Measurements from ENCODE around the gene BMAL1.
"Not testable (repeated sequence)": the region's sequence is repeated elsewhere in the genome, so short reads cannot be mapped to it uniquely, and the experiment has no call there.

The BMAL1 gene

GRCh38 chr11:13415201-13415600 lies 137.6 kb downstream of the BMAL1 start:
- no peak for TF ChIP-seq JUND (IDR thresholded peaks at IDR 0.05; ENCODE audit: low read depth)
- in situ Hi-C loops (cut with HindIII; ENCODE audit: low pct_unique_long_range_greater_than_20kb, low sequenced_read_pairs): no loop called here

GRCh38 chr11:13421561-13421960 lies 144.0 kb downstream of the BMAL1 start:
- TF ChIP-seq JUND (IDR thresholded peaks at IDR 0.05; ENCODE audit: low read depth): no peak
- in situ Hi-C loops (cut with HindIII; ENCODE audit: low pct_unique_long_range_greater_than_20kb, low sequenced_read_pairs): no loop called here
- DNase-seq (ENCODE audit: low read depth in 1 of 2, low spot score in 1 of 2): no peak

More at GRCh38 chr11:13415201-13415600, 137.6 kb downstream of the BMAL1 start:
- peak in 1 of 2 experiments; percentile 16 for DNase-seq (ENCODE audit: low read depth in 1 of 2, low spot score in 1 of 2)

GRCh38 chr11:13423372-13423771 lies 145.8 kb downstream of the BMAL1 start:
- no peak for TF ChIP-seq JUND (IDR thresholded peaks at IDR 0.05; ENCODE audit: low read depth)
- DNase-seq (ENCODE audit: low read depth in 1 of 2, low spot score in 1 of 2): no peak
- in situ Hi-C loops (cut with HindIII; ENCODE audit: low pct_unique_long_range_greater_than_20kb, low sequenced_read_pairs): no loop called here

GRCh38 chr11:13427440-13427839 lies 149.8 kb downstream of the BMAL1 start:
- TF ChIP-seq JUND (IDR thresholded peaks at IDR 0.05; ENCODE audit: low read depth): no peak
- no peak for DNase-seq (ENCODE audit: low read depth in 1 of 2, low spot score in 1 of 2)
- in situ Hi-C loops (cut with HindIII; ENCODE audit: low pct_unique_long_range_greater_than_20kb, low sequenced_read_pairs): no loop called here

GRCh38 chr11:13429288-13429687 lies 151.7 kb downstream of the BMAL1 start:
- in situ Hi-C loops (cut with HindIII; ENCODE audit: low pct_unique_long_range_greater_than_20kb, low sequenced_read_pairs): no loop called here
- DNase-seq (ENCODE audit: low read depth in 1 of 2, low spot score in 1 of 2): no peak
- TF ChIP-seq JUND (IDR thresholded peaks at IDR 0.05; ENCODE audit: low read depth): no peak

- in situ Hi-C loops (cut with HindIII; ENCODE audit: low pct_unique_long_range_greater_than_20kb, low sequenced_read_pairs): no loop called here
- no peak for DNase-seq (ENCODE audit: low read depth in 1 of 2, low spot score in 1 of 2)
- no peak for TF ChIP-seq JUND (IDR thresholded peaks at IDR 0.05; ENCODE audit: low read depth)
Observed at GRCh38 chr11:13429836-13430235, 152.2 kb downstream of the BMAL1 start.

- in situ Hi-C loops (cut with HindIII; ENCODE audit: low pct_unique_long_range_greater_than_20kb, low sequenced_read_pairs): no loop called here
- no peak for DNase-seq (ENCODE audit: low read depth in 1 of 2, low spot score in 1 of 2)
- no peak for TF ChIP-seq JUND (IDR thresholded peaks at IDR 0.05; ENCODE audit: low read depth)
Observed at GRCh38 chr11:13433437-13433836, 155.8 kb downstream of the BMAL1 start.

GRCh38 chr11:13434247-13435205 lies 156.9 kb downstream of the BMAL1 start:
- no peak for DNase-seq (ENCODE audit: low read depth in 1 of 2, low spot score in 1 of 2)
- no peak for TF ChIP-seq JUND (IDR thresholded peaks at IDR 0.05; ENCODE audit: low read depth)

GRCh38 chr11:13436836-13437235 lies 159.2 kb downstream of the BMAL1 start:
- DNase-seq (ENCODE audit: low read depth in 1 of 2, low spot score in 1 of 2); in situ Hi-C loops (cut with HindIII; ENCODE audit: low pct_unique_long_range_greater_than_20kb, low sequenced_read_pairs): not testable (repeated sequence)

More at GRCh38 chr11:13434247-13435205, 156.9 kb downstream of the BMAL1 start:
- in situ Hi-C loops (cut with HindIII; ENCODE audit: low pct_unique_long_range_greater_than_20kb, low sequenced_read_pairs): no loop called here
